ENCODE results near the gene TXNRD2.

The TXNRD2 gene

DNA sequence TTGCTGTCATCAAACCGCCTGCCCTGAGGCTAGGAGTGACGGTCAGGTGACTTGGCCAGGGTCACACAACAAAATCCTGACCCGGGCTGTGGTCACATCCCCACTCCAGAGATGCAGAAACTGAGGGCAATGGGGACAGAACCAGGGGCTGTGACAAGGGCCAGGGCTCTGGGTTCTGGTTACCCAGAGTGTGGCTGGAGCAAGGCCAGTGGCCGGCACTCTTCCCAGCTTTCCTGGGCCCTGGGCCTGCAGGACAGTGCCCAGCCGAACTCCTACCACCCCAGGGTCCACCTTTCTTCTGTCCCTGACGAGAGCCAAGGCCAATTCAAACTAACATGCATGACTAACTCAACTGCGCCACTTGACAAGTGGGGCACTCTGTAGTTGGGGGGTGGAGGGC, 39.1 kb upstream of the TXNRD2 start:
- DNase-seq = no peak

- no peak for DNase-seq
Observed at GRCh38 chr22:19979712-19980493, 38.3 kb upstream of the TXNRD2 start.

DNA sequence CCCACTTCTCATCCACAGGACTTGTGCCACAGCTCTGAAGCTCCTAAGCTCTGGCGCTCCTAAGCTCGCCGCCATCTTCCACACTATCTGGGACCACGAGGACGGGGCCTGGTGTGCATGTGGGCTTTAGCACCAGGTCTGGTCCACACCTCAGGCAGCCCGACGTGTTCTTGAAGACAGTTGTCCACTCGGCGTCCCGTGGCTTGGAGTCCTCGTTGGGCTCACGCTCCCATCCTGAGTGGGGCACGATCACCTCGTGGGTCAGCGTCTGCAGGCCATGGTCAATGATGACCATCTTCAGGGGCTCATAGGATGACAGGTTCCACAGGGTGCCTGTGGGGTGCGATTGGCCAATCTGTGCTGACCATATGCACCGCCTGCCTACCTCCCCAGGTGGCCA, 37.1 kb upstream of the TXNRD2 start:
- no peak for DNase-seq

- no peak for DNase-seq
Observed at GRCh38 chr22:19977296-19978243, 36.0 kb upstream of the TXNRD2 start.

DNA sequence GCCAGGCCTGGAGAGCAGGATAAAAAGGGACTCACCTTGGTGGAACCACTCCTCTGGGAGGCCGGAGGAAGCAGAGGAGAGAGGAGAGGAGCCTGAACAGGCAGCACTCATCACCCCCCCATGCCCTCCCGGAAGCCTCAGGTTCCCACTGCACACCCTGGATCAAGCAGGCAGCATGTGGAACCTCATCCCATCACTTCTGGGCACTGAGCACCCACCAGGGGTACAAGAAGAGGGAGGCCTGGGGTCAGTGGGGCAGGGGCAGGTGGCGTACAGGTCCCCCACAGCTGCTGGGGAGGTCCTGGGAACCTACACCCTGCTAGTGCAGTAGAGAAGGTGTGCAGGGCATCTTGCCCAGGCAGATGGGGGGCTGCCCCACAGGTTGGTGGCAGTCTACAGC, 35.1 kb upstream of the TXNRD2 start:
- DNase-seq = no peak

DNA sequence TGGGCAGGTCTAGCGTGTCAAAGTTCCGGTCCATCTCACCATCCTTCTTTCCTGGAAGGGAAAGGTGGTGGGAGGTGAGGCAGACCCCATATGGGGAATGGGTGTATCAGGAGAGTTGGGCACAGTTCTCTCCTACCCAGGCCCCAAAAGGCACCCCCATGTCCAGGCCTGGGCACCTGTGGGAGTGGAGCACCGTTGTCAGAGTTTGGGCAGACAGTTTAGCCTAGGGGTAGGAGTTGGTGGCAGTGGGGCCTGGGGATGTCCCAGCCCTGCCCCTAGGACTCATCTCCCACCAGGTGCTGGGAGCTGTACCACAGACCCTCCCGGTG, 34.1 kb upstream of the TXNRD2 start:
- DNase-seq = no peak

GRCh38 chr22:19974935-19975706, 33.5 kb upstream of the TXNRD2 start:
- no peak for DNase-seq

- peak in 37 of 56 donors; percentile 12 to 71 (median 48) for DNase-seq
Observed at GRCh38 chr22:19974268-19974861, 32.7 kb upstream of the TXNRD2 start.

- DNase-seq = no peak
Observed at GRCh38 chr22:19973551-19974267, 32.1 kb upstream of the TXNRD2 start.

GRCh38 chr22:19972652-19973550, 31.3 kb upstream of the TXNRD2 start:
- DNase-seq = no peak

GRCh38 chr22:19972251-19972650, 30.6 kb upstream of the TXNRD2 start:
- DNase-seq = no peak

DNA sequence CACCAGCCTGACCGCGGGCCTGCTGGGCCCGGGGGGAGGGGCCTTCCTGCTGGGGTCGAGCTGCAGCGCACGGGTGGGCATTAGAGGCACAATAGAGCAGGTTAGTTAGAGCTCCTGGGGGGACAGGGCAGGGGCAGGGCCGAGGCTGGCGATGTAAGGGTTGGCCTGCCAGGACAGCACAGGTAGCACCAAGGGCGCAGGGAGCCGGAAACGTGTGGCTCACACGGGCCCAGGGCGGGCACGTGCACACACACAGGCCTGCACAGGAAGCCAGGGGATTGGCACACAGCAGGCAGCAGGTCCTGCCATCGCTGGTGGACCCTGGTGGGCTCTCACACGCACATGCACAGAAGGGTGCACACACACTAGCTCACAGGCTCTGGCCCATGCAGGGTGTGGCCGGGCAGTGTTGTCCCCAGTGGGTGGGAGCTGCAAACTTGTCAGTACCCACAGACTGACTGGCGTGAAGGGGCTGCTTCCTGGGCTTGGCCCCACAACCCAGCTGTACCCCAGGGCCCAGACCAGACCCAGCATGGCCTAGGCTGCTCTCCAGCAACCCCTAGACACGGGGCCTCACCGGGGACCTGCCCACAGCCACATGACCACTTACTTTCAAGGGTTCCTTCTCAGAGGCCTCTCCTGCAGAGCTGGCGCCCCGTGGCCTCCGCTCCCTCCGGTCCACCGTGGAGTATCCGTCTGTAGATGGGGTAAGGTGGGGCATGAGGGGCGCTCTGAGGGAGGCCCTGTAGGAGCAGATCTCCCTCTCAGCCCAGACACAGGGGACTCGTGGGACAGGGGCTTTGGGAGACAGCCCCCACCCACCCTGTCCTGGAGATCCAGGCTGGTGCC, 29.9 kb upstream of the TXNRD2 start:
- DNase-seq = no peak

DNA sequence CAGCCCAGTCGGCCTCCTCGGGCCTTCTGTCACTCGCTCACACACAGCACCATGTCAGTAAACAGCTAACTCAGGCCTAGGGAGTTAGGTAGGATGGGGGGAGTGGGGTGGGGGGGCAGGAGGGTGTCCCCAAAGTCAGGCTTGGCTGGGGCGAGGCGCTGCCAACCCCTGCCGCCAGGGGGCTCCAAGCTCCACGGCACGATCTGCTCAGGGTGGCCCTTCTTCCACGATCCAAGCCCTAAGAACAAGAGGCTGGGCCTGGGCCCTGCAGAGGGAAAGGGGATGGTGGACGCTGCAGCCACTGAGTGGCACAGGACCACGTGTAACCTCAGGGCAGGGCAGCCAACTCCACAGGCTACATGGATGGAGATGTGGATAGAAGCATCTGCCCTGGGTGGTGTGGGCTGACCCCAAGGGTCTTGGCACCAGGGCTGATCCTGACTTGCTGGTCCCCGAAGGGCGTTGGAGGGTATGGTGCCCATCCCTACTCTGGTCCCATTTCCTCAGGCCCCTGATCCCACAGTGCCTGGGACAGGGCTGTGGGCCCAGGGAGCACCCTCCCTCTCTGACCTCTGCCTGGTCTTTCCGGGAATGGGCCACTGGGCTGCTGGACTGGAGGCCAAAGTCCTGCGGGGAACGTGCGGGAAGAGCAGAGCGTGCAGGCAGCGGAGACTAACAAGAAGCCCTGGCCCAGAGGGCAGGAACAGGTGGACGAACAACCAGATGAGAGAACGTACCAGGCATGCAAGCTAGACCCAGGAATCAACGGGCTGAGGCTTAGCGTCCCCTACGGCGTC, 29.1 kb upstream of the TXNRD2 start:
- peak in 39 of 56 donors; percentile 25 to 77 (median 50) for DNase-seq

- DNase-seq = no peak
Observed at GRCh38 chr22:19970031-19970478, 28.4 kb upstream of the TXNRD2 start.

DNA sequence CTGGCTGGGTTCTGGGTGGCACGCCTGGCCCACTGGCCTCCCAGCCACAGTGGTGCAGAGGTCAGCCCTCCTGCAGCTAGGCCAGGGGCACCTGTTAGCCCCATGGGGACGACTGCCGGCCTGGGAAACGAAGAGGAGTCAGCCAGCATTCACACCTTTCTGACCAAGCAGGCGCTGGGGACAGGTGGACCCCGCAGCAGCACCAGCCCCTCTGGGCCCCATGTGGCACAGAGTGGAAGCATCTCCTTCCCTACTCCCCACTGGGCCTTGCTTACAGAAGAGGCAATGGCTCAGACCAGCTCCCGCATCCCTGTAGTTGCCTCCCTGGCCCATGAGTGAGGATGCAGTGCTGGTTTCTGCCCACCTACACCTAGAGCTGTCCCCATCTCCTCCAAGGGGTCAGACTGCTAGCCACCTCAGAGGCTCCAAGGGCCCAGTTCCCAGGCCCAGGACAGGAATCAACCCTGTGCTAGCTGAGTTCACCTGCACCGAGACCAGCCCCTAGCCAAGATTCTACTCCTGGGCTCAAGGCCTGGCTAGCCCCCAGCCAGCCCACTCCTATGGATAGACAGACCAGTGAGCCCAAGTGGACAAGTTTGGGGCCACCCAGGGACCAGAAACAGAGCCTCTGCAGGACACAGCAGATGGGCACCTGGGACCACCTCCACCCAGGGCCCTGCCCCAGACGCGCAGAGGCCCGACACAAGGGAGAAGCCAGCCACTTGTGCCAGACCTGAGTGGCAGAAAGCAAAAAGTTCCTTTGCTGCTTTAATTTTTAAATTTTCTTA, 27.7 kb upstream of the TXNRD2 start:
- DNase-seq = no peak

DNA sequence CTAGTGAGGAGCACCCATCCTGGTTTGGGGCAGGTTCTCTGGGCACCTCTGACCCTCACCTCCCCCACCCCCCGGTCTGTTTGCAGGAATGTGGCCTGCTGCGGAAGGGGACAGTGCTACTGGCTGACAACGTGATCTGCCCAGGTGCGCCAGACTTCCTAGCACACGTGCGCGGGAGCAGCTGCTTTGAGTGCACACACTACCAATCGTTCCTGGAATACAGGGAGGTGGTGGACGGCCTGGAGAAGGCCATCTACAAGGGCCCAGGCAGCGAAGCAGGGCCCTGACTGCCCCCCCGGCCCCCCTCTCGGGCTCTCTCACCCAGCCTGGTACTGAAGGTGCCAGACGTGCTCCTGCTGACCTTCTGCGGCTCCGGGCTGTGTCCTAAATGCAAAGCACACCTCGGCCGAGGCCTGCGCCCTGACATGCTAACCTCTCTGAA, 26.9 kb upstream of the TXNRD2 start:
- DNase-seq = no peak

Measured in amygdala (tissue), 56 donors.